ENCODE measurements around the gene PTPRM.

PTPRM gene

DNA sequence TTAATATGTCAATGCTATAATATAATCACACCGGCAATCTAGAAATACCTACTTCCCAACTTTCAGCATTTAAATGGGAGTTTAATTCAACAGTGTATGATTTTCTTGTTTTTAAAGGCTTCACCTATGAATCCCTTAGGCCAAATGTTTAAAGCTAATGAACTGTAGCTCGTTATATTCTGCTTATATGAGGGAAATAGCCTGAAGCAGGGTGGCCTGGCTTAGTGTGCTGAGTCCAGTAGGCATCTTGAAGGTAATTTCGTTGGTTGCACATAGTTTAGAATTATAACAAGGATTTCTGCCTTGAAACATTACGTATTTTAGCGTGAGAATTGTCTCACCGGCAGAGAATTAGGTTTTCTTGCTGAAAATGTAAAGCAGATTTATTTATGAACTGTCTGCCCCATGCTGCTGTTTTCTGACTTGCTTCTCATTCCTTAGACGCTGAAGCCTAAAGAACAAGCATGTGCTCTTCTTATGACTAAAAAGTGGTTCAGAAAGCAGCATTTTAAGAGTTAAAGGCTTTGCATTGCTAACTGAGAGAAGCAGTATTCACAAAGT is 608.5 kb downstream of the PTPRM start:
- no peak for DNase-seq (ENCODE audit: low read depth)

DNA sequence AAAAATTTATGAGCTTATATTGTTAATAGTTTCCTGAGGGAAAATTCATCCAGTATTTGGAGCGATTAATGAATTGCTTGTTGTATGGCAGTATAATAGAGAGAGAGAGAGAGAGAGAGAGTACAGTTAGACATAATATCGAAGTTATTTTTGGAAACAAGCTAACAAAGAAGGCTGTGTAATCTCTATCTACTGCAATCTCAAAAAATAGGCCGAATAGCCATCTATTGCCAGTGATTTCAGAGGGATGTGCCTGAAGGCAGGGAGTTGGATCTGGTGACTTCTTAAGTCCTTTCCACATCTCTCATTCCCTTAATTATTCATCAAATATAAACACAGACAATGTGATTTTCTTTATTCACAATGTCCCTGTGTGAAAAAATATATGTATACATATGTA is 609.0 kb downstream of the PTPRM start:
- DNase-seq (ENCODE audit: low read depth): no peak

DNA sequence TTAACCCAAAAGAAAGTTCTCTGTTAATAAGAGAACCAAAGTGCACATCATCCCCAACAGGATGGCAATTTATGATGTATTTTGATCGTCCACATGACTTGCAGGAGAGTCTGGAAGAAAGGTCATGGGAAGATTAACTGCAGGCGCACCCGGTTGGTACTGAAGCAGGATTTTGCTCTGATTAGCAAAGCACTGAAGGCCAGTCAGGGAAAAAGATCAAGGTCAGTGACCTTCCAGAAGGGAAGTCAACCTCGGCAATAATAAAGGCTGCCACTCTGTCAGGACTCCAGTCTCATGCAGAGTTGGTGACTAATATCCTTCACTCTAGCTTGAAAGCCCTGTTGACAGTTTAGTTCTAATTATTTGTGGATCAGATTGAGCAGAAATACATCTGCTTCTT is 609.4 kb downstream of the PTPRM start:
- DNase-seq (ENCODE audit: low read depth): no peak

DNA sequence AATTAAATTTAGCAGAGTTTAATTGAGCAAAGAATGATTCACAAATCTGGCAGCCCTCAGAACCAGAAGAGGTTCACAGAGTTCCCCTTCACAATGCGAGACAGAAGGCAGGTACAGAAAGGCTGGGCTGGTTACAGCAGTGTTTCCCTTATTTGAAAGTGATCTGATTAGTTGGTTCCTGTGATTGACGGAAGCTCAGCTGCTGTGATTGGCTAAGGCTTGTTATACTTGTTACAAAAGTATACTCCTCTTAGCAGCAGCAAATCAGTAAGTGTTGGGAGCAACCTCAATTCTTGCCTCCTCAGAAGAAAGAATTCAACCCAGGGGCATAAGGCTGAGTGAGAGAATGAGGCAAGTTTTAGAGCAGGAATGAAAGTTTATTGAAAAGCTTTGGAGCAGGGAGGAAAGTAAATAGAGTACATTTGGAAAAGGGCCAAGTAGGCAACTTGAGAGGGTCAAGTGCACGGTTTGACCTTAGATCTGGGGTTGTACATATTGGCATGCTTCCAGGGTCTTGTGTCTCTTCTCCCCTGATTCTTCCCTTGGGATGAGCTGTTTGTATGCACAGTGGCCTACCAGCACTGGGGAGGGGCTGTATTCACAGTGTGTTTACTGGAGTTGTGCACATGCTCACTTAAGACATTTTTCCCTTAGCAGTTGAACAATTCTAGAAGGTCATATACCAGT is 610.4 kb downstream of the PTPRM start:
- no peak for DNase-seq (ENCODE audit: low read depth)

DNA sequence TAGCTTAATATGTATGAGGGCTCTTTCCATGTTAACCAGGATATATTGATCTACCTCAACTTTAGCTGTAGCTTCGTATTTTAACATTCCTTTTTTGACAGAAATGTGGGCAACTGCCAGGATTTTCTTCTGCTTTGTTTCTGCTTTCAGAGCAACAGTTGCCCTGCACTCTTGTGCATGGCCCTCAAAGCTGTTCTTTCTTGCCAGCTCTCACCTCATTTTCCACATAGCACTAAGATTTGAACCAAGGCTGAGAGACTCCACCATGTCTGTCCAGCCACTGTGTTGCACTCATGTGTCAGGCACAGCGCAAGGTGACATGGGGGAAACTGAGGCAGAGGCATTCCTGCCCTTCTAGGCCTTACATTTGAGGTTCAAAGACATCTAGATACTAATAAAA is 619.3 kb downstream of the PTPRM start:
- DNase-seq (ENCODE audit: low read depth): no peak

DNA sequence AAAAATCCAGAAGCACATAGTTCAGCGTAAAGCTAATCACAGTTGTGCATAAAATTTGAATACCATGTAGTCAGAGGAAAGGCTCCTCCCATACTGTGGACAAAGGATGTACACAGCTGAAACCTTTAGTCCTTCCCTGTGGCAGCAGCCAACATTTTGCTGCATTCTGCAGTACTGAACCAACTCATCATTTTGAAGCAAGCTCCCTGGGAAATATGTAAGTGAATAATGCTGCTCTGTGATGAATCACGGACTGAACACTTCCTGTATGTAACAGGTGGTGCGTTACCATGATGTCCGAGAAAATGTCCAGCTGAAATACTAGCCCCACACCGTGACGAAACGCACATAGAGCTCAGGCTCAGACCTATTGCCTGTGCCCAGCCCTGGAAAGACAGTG is 621.1 kb downstream of the PTPRM start:
- peak; percentile 76 for DNase-seq (ENCODE audit: low read depth)

DNA sequence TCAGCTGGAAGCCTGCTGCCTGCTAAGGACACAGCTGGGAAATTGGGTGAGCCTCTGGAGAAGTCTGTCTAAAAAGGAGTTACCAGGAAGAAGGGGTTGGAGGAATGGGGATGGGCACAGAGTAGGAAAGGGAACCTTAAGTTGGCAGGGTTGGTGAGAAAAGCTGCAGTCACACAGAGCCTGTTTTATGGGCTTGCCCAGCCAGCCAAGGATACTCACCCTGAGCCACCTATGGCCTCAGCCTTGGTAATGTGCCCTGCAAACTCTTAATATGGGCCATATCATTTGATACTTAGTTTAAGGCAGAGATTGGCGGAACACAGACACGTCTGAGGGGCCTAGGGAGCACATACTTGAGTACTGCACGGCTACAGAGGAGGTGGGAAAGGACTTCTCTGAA is 623.9 kb downstream of the PTPRM start:
- no peak for DNase-seq (ENCODE audit: low read depth)

DNA sequence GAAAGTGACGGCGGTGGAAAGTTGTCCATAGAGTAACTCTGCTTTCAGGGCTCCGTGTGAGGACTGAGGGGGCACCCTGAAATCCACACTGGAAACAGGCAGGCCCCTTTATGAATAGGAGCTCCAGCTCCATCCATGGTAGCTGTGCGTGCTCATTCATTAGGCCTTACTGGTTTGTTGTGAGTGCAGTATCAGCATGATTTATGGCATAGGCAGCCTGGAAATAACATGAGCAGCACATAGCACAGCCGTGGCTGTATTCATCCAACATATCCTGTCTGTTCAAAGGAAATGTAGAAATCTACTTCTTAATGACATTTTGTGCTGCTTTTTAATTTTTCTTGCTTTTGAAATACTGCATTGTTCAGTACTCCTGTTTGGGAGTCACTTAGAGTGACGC is 627.3 kb downstream of the PTPRM start:
- no peak for DNase-seq (ENCODE audit: low read depth)

DNA sequence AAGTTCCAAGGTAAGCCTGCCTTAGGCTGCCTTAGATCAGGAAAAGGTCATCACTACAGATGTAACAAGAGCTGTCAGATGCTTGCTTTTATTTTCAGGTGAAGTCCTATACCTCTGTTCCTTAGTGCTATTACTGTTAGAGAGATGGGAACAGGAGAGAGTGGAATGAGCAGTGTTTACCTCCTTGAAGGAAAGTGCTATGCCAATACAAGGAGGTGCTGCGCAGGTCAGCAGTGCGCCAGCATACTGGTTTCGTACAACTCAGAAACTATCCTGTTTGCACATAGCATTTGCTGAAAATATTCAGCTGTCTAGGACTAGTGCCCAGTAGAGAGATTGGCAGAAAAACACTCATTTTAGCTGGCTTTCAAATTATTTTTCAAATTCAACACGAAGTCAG is 629.1 kb downstream of the PTPRM start:
- DNase-seq (ENCODE audit: low read depth): no peak

DNA sequence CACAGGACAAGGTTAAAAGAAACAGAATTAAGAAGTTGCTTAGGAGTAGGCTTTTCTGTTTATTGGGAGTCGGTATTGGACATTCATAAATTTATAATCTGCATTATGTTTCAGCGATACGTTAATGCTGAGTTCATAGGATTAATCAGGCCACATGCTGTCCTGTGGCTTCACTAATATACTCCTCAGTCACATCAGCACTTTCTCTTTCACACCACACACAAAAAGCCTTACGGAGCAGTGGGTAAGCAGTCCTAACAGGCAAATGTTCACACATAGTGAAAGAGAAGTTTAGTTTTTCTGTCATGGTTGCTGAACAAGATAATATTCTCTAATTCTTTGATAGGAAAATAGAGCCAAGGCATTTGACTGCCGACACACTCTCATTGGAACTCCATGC is 630.4 kb downstream of the PTPRM start:
- DNase-seq (ENCODE audit: low read depth): no peak

DNA sequence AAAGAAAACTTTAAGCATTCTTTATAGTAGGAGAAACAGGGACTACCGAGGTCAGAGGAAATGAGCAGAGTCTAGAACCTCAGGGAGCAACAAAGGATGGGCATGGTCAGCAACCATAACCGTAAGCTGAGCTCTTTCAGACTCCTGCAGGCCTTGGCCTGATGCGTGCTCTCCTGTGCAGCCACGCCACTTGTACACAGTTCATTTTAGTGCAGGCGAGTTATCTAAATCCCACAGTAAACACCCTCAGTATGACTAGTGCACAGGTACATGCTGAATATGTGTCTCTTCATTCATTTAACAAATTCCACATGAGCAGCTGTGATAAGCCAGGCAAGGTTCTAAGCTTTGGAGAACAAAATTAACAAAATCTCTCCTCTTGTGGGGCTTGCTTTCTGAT is 640.9 kb downstream of the PTPRM start:
- no peak for DNase-seq (ENCODE audit: low read depth)

DNA sequence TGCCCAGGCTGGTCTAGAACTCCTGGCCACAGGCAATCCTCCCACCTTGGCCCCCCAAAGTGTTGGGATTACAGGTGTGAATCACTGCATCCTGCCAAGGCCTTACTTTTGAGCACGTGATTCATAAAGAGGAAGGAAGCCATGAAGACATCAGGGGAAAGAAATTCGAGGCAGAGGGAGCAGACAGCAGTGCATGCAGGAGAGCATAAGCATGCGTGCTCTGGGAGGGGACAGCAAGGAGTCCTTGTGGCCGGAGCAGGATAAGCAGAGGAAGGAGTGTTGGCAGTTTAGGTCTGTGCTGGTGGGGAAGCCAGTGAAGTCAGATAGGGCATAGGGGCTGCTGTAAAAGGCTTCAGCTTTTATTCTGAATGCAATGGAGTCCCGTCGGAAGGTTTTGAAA is 641.6 kb downstream of the PTPRM start:
- DNase-seq (ENCODE audit: low read depth): peak; percentile 39

DNA sequence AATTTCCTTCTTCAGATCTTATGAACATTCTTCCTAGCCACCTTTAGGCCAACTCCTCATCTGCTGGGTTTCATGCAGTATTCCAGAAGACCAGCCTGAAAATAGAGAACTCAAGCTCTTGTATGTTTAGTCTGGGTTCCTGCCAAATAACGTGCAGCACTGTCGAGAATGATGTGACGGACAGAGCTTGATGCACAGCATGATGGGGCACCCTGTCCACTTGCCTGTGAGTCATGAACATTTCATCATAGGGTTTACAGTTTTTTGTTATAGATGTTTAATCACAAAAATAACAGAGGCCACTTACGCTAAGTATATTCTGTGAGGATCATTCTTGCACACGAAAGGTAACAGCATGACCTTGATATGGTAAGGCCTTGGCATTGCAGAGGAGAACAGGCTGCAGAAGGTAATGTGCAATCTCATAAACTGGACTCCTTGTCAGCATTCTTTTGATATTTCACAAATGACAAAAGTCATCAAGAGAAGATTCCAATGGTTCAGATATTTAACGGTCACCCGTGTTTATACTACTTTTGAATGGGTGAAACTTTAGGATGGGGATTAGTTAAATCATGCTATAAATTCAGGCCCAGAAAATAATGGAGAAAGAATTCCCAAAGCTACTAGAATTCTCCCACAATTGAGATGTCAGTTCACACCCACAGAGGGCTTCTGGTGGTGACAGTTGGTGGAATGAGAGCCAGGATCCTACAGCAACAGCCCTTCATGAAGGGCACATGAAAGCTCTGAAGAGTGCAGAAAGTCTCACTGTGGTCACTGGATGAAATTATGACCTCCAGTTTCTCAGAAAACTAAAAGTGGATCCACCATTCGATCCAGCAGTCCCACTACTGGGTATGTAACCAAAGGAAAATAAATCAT is 646.0 kb downstream of the PTPRM start:
- DNase-seq (ENCODE audit: low read depth): peak; percentile 72

DNA sequence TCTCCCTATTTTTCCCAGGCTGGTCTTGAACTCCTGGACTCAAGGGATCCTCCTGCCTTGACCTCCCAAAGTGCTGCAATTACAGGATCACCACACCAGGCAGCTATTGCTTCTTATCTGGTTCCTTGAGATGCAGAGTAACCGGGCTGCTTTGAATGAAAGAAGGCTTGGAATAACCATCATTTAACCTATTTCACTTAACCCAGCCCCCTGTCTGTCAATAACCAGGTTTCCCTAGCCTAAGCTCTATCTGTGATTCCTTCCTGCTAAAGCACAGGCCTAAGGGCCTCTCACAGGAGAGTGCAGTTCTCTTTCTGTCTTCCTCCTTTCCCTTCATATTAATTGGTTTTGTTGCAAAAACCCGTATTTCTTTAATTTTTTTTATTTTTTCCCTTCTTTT is 648.6 kb downstream of the PTPRM start:
- no peak for DNase-seq (ENCODE audit: low read depth)

DNA sequence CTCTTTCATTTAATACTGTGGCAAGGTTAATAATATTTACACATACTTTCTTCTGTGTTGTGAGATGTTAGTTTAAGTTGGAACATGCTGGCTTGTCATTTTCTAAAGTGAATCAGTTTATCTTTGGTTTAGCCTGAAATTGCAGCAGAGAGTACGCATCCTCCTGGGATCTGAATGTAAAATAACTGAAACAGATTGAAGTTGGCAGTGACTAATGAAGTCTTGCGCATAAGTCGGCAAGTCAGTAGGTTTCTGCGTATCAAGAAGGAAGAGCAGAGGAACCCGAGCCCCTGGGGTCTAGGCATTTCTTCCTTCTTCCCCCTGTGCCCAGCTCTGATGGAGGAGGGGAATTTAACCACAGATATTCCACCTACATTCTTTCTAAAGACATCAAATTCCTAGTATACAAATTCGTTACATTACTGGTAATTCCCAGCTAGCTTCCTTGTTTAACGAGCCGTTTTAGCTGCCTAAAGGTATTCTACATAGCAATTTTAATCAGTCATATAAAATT is 650.0 kb downstream of the PTPRM start:
- no peak for DNase-seq (ENCODE audit: low read depth)

DNA sequence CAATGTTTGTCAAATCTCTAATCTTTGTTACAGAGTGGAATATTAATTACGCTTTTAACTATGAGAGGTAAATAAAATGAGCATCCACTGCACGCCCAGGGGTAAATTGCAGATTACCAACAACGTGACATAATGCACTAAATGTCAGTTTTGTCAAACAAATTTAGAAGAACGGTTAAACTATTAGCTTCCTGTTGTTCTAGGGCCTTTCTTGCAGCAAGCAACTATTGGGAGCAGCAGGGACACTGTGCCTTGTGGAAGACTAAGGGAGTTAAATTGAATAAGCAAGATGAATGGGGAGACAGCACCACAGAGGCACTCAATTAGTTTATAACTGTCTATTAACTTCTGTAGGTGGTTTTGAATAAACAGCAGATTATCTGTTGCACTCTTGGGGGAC is 651.1 kb downstream of the PTPRM start:
- DNase-seq (ENCODE audit: low read depth): no peak

DNA sequence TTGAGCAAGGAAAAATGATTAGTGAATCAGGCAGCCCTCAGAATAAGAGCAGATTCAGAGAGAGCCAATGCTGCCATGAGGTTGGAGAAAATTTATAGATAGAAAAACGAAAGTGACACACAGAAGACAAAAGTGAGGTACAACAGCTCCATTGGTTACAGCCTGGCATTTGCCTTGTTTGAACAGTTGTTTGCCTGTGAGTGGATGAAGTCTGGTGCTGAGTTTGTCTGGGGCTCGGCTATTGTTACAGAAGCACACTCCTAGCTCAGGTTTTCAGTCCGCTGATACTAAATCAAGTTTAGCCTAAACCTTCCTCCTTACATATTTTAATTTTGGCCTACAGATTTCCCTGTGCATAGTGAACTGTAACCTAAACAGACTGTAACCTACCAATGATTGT is 654.3 kb downstream of the PTPRM start:
- no peak for DNase-seq (ENCODE audit: low read depth)

DNA sequence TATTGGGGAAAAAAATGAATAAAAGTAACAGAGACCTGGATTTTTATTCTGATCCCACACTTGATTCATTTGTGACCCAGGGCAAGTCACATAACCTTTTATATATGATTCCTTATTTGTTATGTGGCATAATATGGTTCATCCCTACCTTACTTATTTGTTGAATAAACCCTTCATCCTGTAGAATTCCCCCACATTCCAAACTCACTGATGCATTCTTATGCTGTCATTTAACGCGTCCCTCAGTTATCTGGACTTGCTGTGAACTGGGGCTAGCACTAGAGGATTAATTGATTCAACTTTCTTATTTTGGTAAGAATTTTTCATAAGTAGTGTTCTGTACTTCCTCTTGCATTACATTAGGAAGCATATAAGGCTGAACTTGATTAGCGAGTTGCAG is 657.5 kb downstream of the PTPRM start:
- DNase-seq (ENCODE audit: low read depth): peak; percentile 39

DNA sequence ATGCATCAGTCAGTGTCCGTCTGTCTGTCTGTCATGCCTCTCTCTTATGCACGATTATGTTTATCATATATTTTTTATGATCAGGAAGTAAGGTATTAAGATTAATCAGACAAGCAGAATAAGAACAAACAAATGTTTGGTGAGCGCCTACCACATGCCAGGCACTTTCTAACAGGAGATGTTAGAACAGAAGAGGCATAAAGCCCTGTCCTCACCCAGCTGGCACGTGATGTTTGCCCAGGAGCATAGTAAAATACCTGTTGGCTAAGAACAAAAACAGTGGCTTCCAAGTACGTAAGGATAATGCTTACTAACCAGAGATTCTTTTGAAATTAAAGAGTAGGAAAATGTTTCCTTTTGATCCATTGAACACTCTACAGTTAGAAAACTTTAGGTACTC is 661.9 kb downstream of the PTPRM start:
- DNase-seq (ENCODE audit: low read depth): no peak

DNA sequence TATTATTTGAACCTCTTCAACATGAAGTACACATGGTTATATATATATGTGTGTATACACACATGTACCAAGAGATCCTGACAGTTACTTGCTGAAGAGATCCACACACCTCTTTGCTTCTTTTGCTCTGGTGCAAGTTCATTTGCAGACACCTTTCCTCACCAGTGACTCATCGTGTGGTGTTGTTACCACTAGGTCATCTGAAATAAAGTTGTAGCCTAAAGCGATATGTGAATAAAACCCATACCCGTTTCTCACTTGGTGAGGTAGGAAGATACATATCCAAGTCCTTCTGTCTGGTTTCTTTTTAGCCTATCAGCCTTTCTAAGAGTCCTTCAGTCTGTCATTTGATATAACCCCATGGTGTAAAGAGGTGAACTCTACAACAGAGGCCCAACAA is 662.7 kb downstream of the PTPRM start:
- DNase-seq (ENCODE audit: low read depth): peak; percentile 61

DNA sequence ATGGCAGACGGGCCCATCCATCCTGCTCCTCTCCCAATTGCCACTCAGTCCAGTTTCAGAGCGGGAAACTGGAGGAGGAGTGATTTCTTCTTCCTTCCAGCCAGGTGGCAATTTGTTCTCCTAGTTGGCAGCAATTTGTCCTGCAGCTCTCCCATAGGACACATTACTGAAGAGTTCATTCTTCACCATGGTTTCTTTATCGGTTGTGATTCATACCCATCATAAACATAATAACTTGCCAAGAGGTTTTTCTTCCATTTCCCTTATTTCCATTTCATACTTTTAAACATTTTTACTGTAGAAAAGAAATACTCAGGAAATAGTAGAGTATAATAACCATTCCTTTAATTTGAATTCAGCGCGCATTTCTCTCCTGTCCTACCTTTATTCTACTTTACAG is 664.2 kb downstream of the PTPRM start:
- DNase-seq (ENCODE audit: low read depth): no peak

DNA sequence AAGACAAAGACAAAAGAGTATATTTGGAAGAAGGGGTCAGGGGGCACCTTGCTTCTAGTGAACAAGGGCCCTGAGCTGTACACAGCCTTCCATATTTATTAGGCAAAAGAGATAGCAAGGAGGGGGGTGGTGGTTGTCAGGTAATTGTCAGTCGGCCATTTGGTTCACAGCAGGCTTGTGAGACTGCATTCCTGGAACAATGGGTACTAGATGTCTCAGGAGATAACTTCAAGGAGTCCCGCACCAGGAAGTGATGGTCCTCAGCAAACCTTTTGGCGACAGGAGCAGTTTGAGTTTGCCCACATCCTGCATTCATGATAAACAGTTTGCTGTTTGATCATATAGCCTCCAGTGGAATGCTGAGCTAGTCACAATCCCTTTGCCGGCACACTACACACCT is 665.7 kb downstream of the PTPRM start:
- DNase-seq (ENCODE audit: low read depth): no peak

DNA sequence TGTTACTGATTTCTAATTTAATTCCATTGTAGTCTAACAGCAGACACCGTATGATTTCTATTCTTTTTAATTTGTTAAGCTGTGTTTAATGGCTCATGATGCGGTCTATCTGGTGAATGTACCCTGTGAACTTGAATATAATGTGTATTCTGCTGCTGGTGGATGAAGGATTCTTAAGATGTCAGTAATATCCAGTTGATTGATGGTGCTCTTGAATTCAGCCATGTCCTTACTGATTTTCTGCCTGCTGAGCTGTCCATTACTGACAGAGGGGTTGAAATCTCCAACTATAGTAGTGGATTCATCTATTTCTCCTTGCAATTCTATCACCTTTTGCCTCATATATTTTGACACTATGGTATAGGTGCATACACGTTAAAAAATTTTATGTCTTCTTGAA is 668.8 kb downstream of the PTPRM start:
- no peak for DNase-seq (ENCODE audit: low read depth)

All from ELR (cell line).